ENCODE data around the gene CTBP2.

Gene CTBP2

GRCh38 chr10:125034675-125035074 is 125.7 kb downstream of the CTBP2 start:
- no peak for DNase-seq

- DNase-seq = no peak
Observed at GRCh38 chr10:125033146-125033924, 127.0 kb downstream of the CTBP2 start.

GRCh38 chr10:125032474-125033020 is 127.8 kb downstream of the CTBP2 start:
- DNase-seq = no peak

- DNase-seq = no peak
Observed at GRCh38 chr10:125030567-125031197, 129.7 kb downstream of the CTBP2 start.

- no peak for DNase-seq
Observed at GRCh38 chr10:125029584-125030242, 130.7 kb downstream of the CTBP2 start.

- DNase-seq = no peak
Observed at GRCh38 chr10:125027871-125028869, 132.2 kb downstream of the CTBP2 start.

GRCh38 chr10:125026974-125027735 is 133.2 kb downstream of the CTBP2 start:
- DNase-seq = no peak

- no peak for DNase-seq
Observed at GRCh38 chr10:125026036-125026931, 134.1 kb downstream of the CTBP2 start.

GRCh38 chr10:125025341-125025740 is 135.0 kb downstream of the CTBP2 start:
- DNase-seq = no peak

GRCh38 chr10:125024497-125025234 is 135.7 kb downstream of the CTBP2 start:
- no peak for DNase-seq

- no peak for DNase-seq
Observed at GRCh38 chr10:125023862-125024496, 136.4 kb downstream of the CTBP2 start.

- no peak for DNase-seq
Observed at GRCh38 chr10:125023255-125023654, 137.1 kb downstream of the CTBP2 start.

GRCh38 chr10:125022671-125023070 is 137.7 kb downstream of the CTBP2 start:
- DNase-seq = no peak

- DNase-seq = no peak
Observed at GRCh38 chr10:125021686-125022344, 138.5 kb downstream of the CTBP2 start.

- no peak for DNase-seq
Observed at GRCh38 chr10:125020871-125021270, 139.5 kb downstream of the CTBP2 start.

GRCh38 chr10:125020386-125020785 is 140.0 kb downstream of the CTBP2 start:
- no peak for DNase-seq

- DNase-seq = no peak
Observed at GRCh38 chr10:125018576-125019143, 141.7 kb downstream of the CTBP2 start.

Data from activated CD4-positive, alpha-beta T cell treated with anti-CD3 and anti-CD28 coated beads, Interleukin-2, amount 50 U/mL, for 48 hours (primary cell).